ENCODE data around the gene PKP3.
"Not testable (repeated sequence)": the region's sequence is repeated elsewhere in the genome, so short reads cannot be mapped to it uniquely, and the experiment has no call there.

The PKP3 gene

GRCh38 chr11:419248-420005 lies 25.4 kb downstream of the PKP3 start:
- TF ChIP-seq CTCF (IDR thresholded peaks at IDR 0.05; ENCODE audit: low read depth, low read length), result no peak
- no peak overlapping the region for H3K4me3 ChIP-seq (replicated peaks in 1 of 2; ENCODE audit: low read depth in 2 of 2, low read length in 2 of 2)
- DNase-seq (ENCODE audit: low read depth in 2 of 2), result no peak

- DNase-seq (ENCODE audit: low read depth in 2 of 2), result no peak
Observed at GRCh38 chr11:420054-420910, 26.3 kb downstream of the PKP3 start.

GRCh38 chr11:420911-421321 lies 26.9 kb downstream of the PKP3 start:
- no peak for TF ChIP-seq CTCF (IDR thresholded peaks at IDR 0.05; ENCODE audit: low read depth, low read length)
- DNase-seq (ENCODE audit: low read depth in 2 of 2), result no peak

More at GRCh38 chr11:420054-420910, 26.3 kb downstream of the PKP3 start:
- H3K4me3 ChIP-seq (replicated peaks in 1 of 2; ENCODE audit: low read depth in 2 of 2, low read length in 2 of 2), result no peak overlapping the region
- TF ChIP-seq CTCF (IDR thresholded peaks at IDR 0.05; ENCODE audit: low read depth, low read length), result no peak

DNA sequence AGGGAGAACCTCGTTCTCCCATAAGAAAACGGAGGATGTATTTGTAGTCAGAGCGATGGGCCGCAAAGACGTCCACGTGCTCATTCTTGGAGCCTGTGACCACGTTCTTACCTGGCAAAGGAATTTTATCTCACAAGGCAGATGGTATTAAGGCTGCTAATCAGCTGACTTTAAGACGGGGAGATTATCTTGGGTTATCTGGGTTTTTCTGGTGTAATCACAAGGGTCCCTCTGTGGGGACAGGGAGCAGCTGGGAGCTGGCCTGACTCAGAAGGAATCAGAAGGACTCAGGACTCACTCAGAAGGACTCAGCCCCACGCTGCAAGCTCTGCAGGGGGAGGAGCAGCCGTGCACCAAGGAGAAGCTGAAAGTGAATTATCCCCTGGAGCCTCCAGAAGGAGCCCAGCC lies 28.2 kb downstream of the PKP3 start:
- H3K4me3 ChIP-seq (replicated peaks in 1 of 2; ENCODE audit: low read depth in 2 of 2, low read length in 2 of 2), result no peak overlapping the region
- no peak for DNase-seq (ENCODE audit: low read depth in 2 of 2)
- TF ChIP-seq CTCF (IDR thresholded peaks at IDR 0.05; ENCODE audit: low read depth, low read length), result no peak

More at GRCh38 chr11:420911-421321, 26.9 kb downstream of the PKP3 start:
- H3K4me3 ChIP-seq (replicated peaks in 1 of 2; ENCODE audit: low read depth in 2 of 2, low read length in 2 of 2), result no peak overlapping the region

GRCh38 chr11:424232-424631 lies 30.2 kb downstream of the PKP3 start:
- H3K4me3 ChIP-seq (replicated peaks in 1 of 2; ENCODE audit: low read depth in 2 of 2, low read length in 2 of 2), result no peak overlapping the region
- DNase-seq (ENCODE audit: low read depth in 2 of 2), result no peak
- no peak for TF ChIP-seq CTCF (IDR thresholded peaks at IDR 0.05; ENCODE audit: low read depth, low read length)

DNA sequence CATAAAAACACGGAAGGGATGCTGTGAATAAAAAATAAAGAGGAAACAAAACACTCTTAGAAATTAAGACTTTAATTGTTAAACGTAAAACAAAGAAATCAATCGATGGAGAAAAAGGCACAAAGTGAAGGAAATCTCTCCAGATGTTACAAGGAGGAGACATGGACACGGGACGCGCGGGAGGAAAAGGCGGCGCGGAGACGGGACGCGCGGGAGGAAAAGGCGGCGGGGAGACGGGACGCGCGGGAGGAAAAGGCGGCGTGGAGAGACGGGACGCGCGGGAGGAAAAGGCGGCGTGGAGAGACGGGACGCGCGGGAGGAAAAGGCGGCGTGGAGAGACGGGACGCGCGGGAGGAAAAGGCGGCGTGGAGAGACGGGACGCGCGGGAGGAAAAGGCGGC lies 30.8 kb downstream of the PKP3 start:
- not testable (repeated sequence) for DNase-seq (ENCODE audit: low read depth in 2 of 2); H3K4me3 ChIP-seq (replicated peaks in 1 of 2; ENCODE audit: low read depth in 2 of 2, low read length in 2 of 2)

DNA sequence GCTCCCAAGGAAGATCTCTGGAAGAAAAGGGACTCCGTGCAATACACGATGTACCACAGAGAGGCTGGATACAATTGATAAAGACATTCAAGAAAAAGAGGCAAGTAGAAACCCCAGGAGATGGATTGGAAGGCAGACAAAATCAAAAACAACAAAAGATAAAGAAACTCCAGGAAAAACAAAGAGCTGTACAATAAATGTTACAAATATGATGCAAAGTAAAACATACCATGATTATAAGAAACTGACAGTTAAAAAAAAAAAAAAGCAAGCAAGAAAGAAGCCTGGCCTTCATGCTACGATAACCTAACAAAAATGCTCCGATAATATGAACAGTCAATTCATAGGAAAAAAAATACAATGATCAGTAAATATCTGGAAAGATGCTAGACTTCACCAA lies 31.3 kb downstream of the PKP3 start:
- no peak for DNase-seq (ENCODE audit: low read depth in 2 of 2)
- TF ChIP-seq CTCF (IDR thresholded peaks at IDR 0.05; ENCODE audit: low read depth, low read length), result no peak
- no peak overlapping the region for H3K4me3 ChIP-seq (replicated peaks in 1 of 2; ENCODE audit: low read depth in 2 of 2, low read length in 2 of 2)
